ENCODE results near the gene FRMD4B.

Gene FRMD4B

DNA sequence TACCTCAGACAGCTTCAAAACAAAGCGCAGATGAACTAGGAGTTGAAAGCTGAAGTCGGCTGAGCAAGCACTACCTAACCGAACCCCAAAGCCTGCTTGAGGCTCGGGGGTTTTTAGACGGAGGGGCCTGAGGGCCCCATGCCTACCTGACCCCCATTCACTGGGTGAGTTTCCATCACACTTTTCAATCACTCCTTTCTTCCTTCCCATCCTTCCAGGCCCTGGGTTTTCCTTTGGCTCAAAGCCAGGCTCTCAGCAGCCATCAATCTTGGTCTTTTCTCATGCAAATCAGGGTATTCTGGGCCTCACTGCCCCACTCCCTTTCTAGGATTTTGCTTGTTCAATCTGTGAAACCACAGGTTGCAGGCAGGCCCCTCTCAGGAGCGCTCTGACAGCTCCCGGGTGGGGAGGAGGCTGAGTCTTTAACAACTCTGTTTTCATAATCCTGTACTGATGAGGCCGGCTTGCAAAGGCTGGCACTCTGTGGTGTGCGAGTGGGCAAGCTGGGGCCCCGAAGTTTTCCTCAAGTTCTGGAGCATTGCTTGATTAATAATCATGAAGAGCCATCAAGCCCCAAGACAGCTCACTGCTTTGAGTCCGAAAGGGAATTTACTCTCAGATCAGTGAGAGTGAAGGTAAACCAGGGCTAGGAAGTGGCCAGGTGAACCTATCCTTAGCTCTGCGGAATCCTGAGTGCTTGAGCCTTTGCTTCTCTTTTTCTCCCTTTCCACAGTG, 97.6 kb downstream of the FRMD4B start:
- no peaks in the 10 kb centered on the region for H4K20me1 ChIP-seq (ENCODE audit: insufficient read depth, low read length)

DNA sequence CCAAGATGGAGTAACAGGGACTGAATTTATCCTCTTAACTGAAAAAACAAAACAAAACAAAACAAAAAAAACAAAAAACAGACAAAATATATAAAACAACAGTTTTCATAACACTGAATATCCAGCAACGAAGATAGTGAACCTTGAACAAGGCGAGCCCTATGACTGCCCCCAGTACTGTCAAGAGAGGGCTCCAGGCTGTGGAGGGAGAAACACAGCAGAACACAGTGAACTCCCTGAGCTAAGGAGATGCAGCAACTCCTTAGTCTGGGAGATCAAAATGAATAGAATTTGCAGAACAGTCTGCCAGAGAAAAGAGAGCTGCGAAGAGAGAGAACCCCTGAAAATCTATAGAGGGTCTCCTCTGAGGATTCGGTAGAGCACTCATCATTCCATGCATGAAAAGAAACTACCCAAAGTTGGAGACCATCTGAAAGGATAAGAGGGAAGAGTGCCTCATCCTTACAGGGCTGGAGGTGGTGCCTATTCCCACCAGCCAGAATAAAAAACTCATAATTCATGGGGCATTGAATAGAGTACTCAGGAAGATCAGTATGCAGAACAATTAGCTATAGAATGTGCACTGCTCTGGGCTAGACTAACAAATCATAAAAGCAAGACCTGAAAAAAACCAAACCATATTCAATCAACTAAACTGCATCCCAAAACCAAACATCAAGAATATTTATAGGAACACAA, 101.8 kb downstream of the FRMD4B start:
- H3K36me3 ChIP-seq (ENCODE audit: insufficient read depth, low read length): no peaks in the 10 kb centered on the region
- no peaks in the 10 kb centered on the region for H3F3A ChIP-seq (ENCODE audit: insufficient read depth, low read length)
- no peaks in the 10 kb centered on the region for H3K79me2 ChIP-seq (ENCODE audit: insufficient read depth, low read length)
- no peaks in the 10 kb centered on the region for H3K9me2 ChIP-seq (ENCODE audit: low read depth, low read length)
- TF ChIP-seq, protein P1, sequence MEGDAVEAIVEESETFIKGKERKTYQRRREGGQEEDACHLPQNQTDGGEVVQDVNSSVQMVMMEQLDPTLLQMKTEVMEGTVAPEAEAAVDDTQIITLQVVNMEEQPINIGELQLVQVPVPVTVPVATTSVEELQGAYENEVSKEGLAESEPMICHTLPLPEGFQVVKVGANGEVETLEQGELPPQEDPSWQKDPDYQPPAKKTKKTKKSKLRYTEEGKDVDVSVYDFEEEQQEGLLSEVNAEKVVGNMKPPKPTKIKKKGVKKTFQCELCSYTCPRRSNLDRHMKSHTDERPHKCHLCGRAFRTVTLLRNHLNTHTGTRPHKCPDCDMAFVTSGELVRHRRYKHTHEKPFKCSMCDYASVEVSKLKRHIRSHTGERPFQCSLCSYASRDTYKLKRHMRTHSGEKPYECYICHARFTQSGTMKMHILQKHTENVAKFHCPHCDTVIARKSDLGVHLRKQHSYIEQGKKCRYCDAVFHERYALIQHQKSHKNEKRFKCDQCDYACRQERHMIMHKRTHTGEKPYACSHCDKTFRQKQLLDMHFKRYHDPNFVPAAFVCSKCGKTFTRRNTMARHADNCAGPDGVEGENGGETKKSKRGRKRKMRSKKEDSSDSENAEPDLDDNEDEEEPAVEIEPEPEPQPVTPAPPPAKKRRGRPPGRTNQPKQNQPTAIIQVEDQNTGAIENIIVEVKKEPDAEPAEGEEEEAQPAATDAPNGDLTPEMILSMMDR (IDR thresholded peaks at IDR 0.05; ENCODE audit: low read length): no peak
- no peaks in the 10 kb centered on the region for H4K20me1 ChIP-seq (ENCODE audit: insufficient read depth, low read length)
- H3K9ac ChIP-seq (ENCODE audit: low read length): no peak overlapping the region
- no peaks in the 10 kb centered on the region for H3K9me3 ChIP-seq (ENCODE audit: low read length)
- no peak overlapping the region for H3K4me3 ChIP-seq (ENCODE audit: low read depth, low read length, poor library complexity, severe bottlenecking)
- H3K4me1 ChIP-seq (ENCODE audit: insufficient read depth, low read length, severe bottlenecking): no peaks in the 10 kb centered on the region
- H3K4me2 ChIP-seq (ENCODE audit: low read length): no peak overlapping the region
- no peak overlapping the region for H3K27ac ChIP-seq (ENCODE audit: low read depth, low read length, poor library complexity, severe bottlenecking)
- no peaks in the 10 kb centered on the region for H3K27me3 ChIP-seq (ENCODE audit: insufficient read depth, low read length)
- H2AFZ ChIP-seq (ENCODE audit: low read length): no peak overlapping the region

More for the DNA sequence above, 97.6 kb downstream of the FRMD4B start:
- H3K9me2 ChIP-seq (ENCODE audit: low read depth, low read length): no peaks in the 10 kb centered on the region
- H3K36me3 ChIP-seq (ENCODE audit: insufficient read depth, low read length): no peaks in the 10 kb centered on the region
- no peaks in the 10 kb centered on the region for H3F3A ChIP-seq (ENCODE audit: insufficient read depth, low read length)
- H3K79me2 ChIP-seq (ENCODE audit: insufficient read depth, low read length): no peaks in the 10 kb centered on the region
- no peak overlapping the region for H3K4me3 ChIP-seq (ENCODE audit: low read depth, low read length, poor library complexity, severe bottlenecking)
- H3K9me3 ChIP-seq (ENCODE audit: low read length): no peaks in the 10 kb centered on the region
- no peaks in the 10 kb centered on the region for H3K27me3 ChIP-seq (ENCODE audit: insufficient read depth, low read length)
- no peaks in the 10 kb centered on the region for H3K4me1 ChIP-seq (ENCODE audit: insufficient read depth, low read length, severe bottlenecking)
- H3K4me2 ChIP-seq (ENCODE audit: low read length): no peak overlapping the region
- H3K9ac ChIP-seq (ENCODE audit: low read length): no peak overlapping the region
- TF ChIP-seq, protein P1 (IDR thresholded peaks at IDR 0.05; ENCODE audit: low read length): no peak
- TF ChIP-seq EZH2 (IDR thresholded peaks at IDR 0.05; ENCODE audit: borderline replicate concordance, low read length): no peak
- no peak overlapping the region for H3K27ac ChIP-seq (ENCODE audit: low read depth, low read length, poor library complexity, severe bottlenecking)
- no peak overlapping the region for H2AFZ ChIP-seq (ENCODE audit: low read length)

DNA sequence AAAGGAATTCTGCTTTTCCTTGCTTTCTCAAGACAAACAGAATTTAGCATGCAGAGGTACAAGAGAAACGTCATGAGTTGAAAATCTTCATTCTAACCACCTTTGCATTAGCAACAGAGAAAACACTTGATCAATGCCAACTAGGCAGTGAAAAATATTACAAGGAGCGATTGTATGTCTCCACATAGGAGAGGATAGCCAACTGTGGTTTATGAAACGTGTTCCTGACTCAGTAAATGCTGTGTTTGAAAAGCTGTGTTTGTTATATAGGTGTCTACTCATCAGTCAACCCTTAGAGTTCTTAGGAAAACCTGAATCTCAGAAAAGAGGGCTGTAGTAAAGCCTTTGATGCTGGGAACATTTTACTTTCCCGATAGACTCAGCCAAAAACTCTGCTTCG, 102.4 kb downstream of the FRMD4B start:
- no peaks in the 10 kb centered on the region for H3K9me2 ChIP-seq (ENCODE audit: low read depth, low read length)
- H3K27ac ChIP-seq (ENCODE audit: low read depth, low read length, poor library complexity, severe bottlenecking): no peak overlapping the region
- no peak overlapping the region for H2AFZ ChIP-seq (ENCODE audit: low read length)
- H3K27me3 ChIP-seq (ENCODE audit: insufficient read depth, low read length): no peaks in the 10 kb centered on the region
- H3K36me3 ChIP-seq (ENCODE audit: insufficient read depth, low read length): no peaks in the 10 kb centered on the region
- no peaks in the 10 kb centered on the region for H3K79me2 ChIP-seq (ENCODE audit: insufficient read depth, low read length)
- TF ChIP-seq, protein P1 (IDR thresholded peaks at IDR 0.05; ENCODE audit: low read length): no peak
- TF ChIP-seq EZH2 (IDR thresholded peaks at IDR 0.05; ENCODE audit: borderline replicate concordance, low read length): no peak
- no peaks in the 10 kb centered on the region for H3K4me1 ChIP-seq (ENCODE audit: insufficient read depth, low read length, severe bottlenecking)
- H3K9ac ChIP-seq (ENCODE audit: low read length): no peak overlapping the region
- H3K4me2 ChIP-seq (ENCODE audit: low read length): no peak overlapping the region
- no peaks in the 10 kb centered on the region for H3K9me3 ChIP-seq (ENCODE audit: low read length)
- H3K4me3 ChIP-seq (ENCODE audit: low read depth, low read length, poor library complexity, severe bottlenecking): no peak overlapping the region
- H3F3A ChIP-seq (ENCODE audit: insufficient read depth, low read length): no peaks in the 10 kb centered on the region
- H4K20me1 ChIP-seq (ENCODE audit: insufficient read depth, low read length): no peaks in the 10 kb centered on the region

Measured in OCI-LY1 (cell line).